Neural cell (in vitro differentiated cells): ENCODE data around the gene POGZ. TPM values are rescaled to one million over a fixed set of nuclear protein-coding genes. Genes with fewer than 3 reads are reported as not detected.
"Not testable (repeated sequence)": the region's sequence is repeated elsewhere in the genome, so short reads cannot be mapped to it uniquely, and the experiment has no call there.

ENCODE experiments used
- H2AFZ ChIP-seq: fragments of 200-600, 300-800 bp; sonication (generic), shearing (Covaris generic); 2 replicates; pipeline ENCODE4 v1.6.0; 2014; ENCODE audit warnings: low read depth, mild to moderate bottlenecking, antibody characterized with exemption, low read length, moderate library complexity
- H3F3A ChIP-seq: fragments of 200-600 bp; shearing (Covaris generic); 2 replicates; pipeline ENCODE4 v1.6.1; 2016; ENCODE audit warnings: mild to moderate bottlenecking, moderate library complexity, mixed read lengths, antibody characterized with exemption, low read length; ENCODE audit not compliant: insufficient read depth, poor library complexity, severe bottlenecking
- H3K27ac ChIP-seq: fragments of 200-600, 300-800 bp; sonication (generic), shearing (Covaris generic); 2 replicates; pipeline ENCODE4 v1.5.1; 2014; ENCODE audit warnings: mild to moderate bottlenecking, low read length, moderate library complexity
- H3K27me3 ChIP-seq: fragments of 300-800, 200-600 bp; sonication (generic), shearing (Covaris generic); 2 replicates; pipeline ENCODE4 v1.6.0; 2014; ENCODE audit warnings: mild to moderate bottlenecking, low read depth, low read length, moderate library complexity; ENCODE audit not compliant: insufficient read depth
- H3K36me3 ChIP-seq: fragments of 300-800, 200-600 bp; sonication (generic), shearing (Covaris generic); 2 replicates; pipeline ENCODE4 v1.5.1; 2014; ENCODE audit warnings: mild to moderate bottlenecking, antibody characterized with exemption, low read length, moderate library complexity; ENCODE audit not compliant: insufficient read depth
- H3K4me2 ChIP-seq: fragments of 300-800, 200-600 bp; sonication (generic), shearing (Covaris generic); 2 replicates; pipeline ENCODE4 v1.6.0; 2014; ENCODE audit warnings: mild to moderate bottlenecking, low read length
- H3K4me3 ChIP-seq: fragments of 300-800, 200-600 bp; sonication (generic), shearing (Covaris generic); 2 replicates; pipeline ENCODE4 v1.5.1; 2014; ENCODE audit warnings: mild to moderate bottlenecking, low read length, moderate library complexity
- H3K79me2 ChIP-seq: fragments of 200-600 bp; shearing (Covaris generic); replicated peaks from 2 replicates; pipeline ENCODE4 v1.6.0; 2014; ENCODE audit warnings: mild to moderate bottlenecking, low read length, moderate library complexity; ENCODE audit not compliant: insufficient read depth
- H3K9ac ChIP-seq: fragments of 300-800, 200-600 bp; sonication (generic), shearing (Covaris generic); 2 replicates; pipeline ENCODE4 v1.6.1; 2016; ENCODE audit warnings: mild to moderate bottlenecking, low read length, mixed read lengths
- H3K9me2 ChIP-seq: fragments of 200-600 bp; shearing (Covaris generic); 2 replicates; pipeline ENCODE4 v1.6.1; 2016; ENCODE audit warnings: mild to moderate bottlenecking, low read length, mixed read lengths; ENCODE audit not compliant: insufficient read depth
- H3K9me3 ChIP-seq: fragments of 200-600, 300-800 bp; sonication (generic), shearing (Covaris generic); 2 replicates; pipeline ENCODE4 v1.6.1; 2016; ENCODE audit warnings: mild to moderate bottlenecking, mixed run types, low read length, moderate library complexity, mixed read lengths
- H4K20me1 ChIP-seq: fragments of 200-600 bp; shearing (Covaris generic); 2 replicates; pipeline ENCODE4 v1.6.1; 2016; ENCODE audit warnings: mild to moderate bottlenecking, mixed run types; ENCODE audit not compliant: insufficient read depth
- CTCF ChIP-seq: fragments of 450-650 bp; IDR thresholded peaks from 2 replicates; pipeline ENCODE4 v1.5.1; 2014; ENCODE audit warnings: antibody characterized with exemption, mild to moderate bottlenecking, moderate library complexity; ENCODE audit not compliant: poor library complexity, severe bottlenecking
- EP300 ChIP-seq: fragments of 450-650 bp; conservative IDR thresholded peaks from 2 replicates; pipeline ENCODE4 v1.6.1; 2014; ENCODE audit warnings: antibody characterized with exemption, mild to moderate bottlenecking, moderate library complexity; ENCODE audit not compliant: poor library complexity, severe bottlenecking
- EZH2 ChIP-seq: fragments of 200-600, 300-800 bp; shearing (Covaris generic), sonication (generic); IDR thresholded peaks from 2 replicates; pipeline ENCODE4 v1.6.1; 2014; ENCODE audit warnings: antibody characterized with exemption, low read length, borderline replicate concordance, mild to moderate bottlenecking; ENCODE audit not compliant: insufficient read depth, poor library complexity, severe bottlenecking
- MXI1 ChIP-seq: fragments of 450-650 bp; conservative IDR thresholded peaks from 2 replicates; pipeline ENCODE4 v1.6.1; 2014; ENCODE audit warnings: antibody characterized with exemption, mild to moderate bottlenecking; ENCODE audit not compliant: poor library complexity, severe bottlenecking
- POLR2AphosphoS5 ChIP-seq: IDR thresholded peaks from 2 replicates; pipeline ENCODE4 v1.6.1; 2012
- RAD21 ChIP-seq: fragments of 450-650 bp; conservative IDR thresholded peaks from 2 replicates; pipeline ENCODE4 v1.6.1; 2014; ENCODE audit warnings: antibody characterized with exemption, mild to moderate bottlenecking, moderate library complexity
- REST ChIP-seq: IDR thresholded peaks from 2 replicates; pipeline ENCODE4 v1.6.1; 2012; ENCODE audit warnings: borderline replicate concordance
- SMC3 ChIP-seq: fragments of 450-650 bp; conservative IDR thresholded peaks from 2 replicates; pipeline ENCODE4 v1.6.1; 2014; ENCODE audit warnings: antibody characterized with exemption, mild to moderate bottlenecking, moderate library complexity; ENCODE audit not compliant: poor library complexity
- TAF1 ChIP-seq: IDR thresholded peaks from 2 replicates; pipeline ENCODE4 v1.6.1; 2012; ENCODE audit warnings: low read depth
- polyA plus RNA-seq: library from polyadenylated mRNA; depleted of rRNA; stranded (reverse); fragments of >200 nt; gene quantifications from 2 replicates; pipeline ENCODE4 v1.2.3, GENCODE V29; 2014

The POGZ gene
- polyA plus RNA-seq, 1 donor from 2014 or later: 50.2 TPM

- Histone ChIP-seq H3K9me2 (no peaks in the 10 kb centered on the region), H3K4me2 (no peak overlapping the region), H3K4me3 (no peak overlapping the region), H3K36me3 (no peaks in the 10 kb centered on the region), H3K79me2 (peaks cover 73% of the 10 kb centered on the region), H3K9me3 (no peaks in the 10 kb centered on the region), H2AFZ (no peak overlapping the region), H3K9ac (no peak overlapping the region), H3F3A (no peaks in the 10 kb centered on the region), H4K20me1 (peaks cover 10% of the 10 kb centered on the region), H3K27ac (no peak overlapping the region), H3K27me3 (no peaks in the 10 kb centered on the region)
- no peak for TF ChIP-seq SMC3
Measured at GRCh38 chr1:151436985-151437384, 22.3 kb downstream of the POGZ start.

- Histone ChIP-seq H4K20me1 (peaks cover 10% of the 10 kb centered on the region), H3K9me3 (no peaks in the 10 kb centered on the region), H3K36me3 (no peaks in the 10 kb centered on the region), H2AFZ (no peak overlapping the region), H3K4me3 (no peak overlapping the region), H3K9me2 (no peaks in the 10 kb centered on the region), H3K4me2 (no peak overlapping the region), H3K27me3 (no peaks in the 10 kb centered on the region), H3F3A (no peaks in the 10 kb centered on the region), H3K27ac (no peak overlapping the region), H3K79me2 (peaks cover 71% of the 10 kb centered on the region), H3K9ac (no peak overlapping the region)
- TF ChIP-seq EP300 (no peak), POLR2AphosphoS5 (no peak), TAF1 (no peak), RAD21 (no peak), SMC3 (no peak), EZH2 (no peak), MXI1 (no peak), REST (no peak), CTCF (no peak)
Measured at GRCh38 chr1:151435174-151435573, 24.1 kb downstream of the POGZ start.

GRCh38 chr1:151433827-151434226 is 25.5 kb downstream of the POGZ start:
- not testable (repeated sequence) for H3K36me3 ChIP-seq, H4K20me1 ChIP-seq, H3K27me3 ChIP-seq, H3F3A ChIP-seq, H3K4me2 ChIP-seq, H3K9me3 ChIP-seq, H3K27ac ChIP-seq, H2AFZ ChIP-seq, H3K9ac ChIP-seq, H3K4me3 ChIP-seq, H3K9me2 ChIP-seq
- H3K79me2 ChIP-seq: peaks cover 64% of the 10 kb centered on the region
